CD4-positive, alpha-beta T cell treated with Interleukin-17A for 1 hour (primary cell): ENCODE data around the gene SHMT2.
A peak's percentile ranks its signal among the peaks of the same experiment; 100 is the strongest.

Experiments used
- DNase-seq: peaks from one replicate; pipeline ENCODE4 v3.0.0-alpha.2; 2020

Gene SHMT2

GRCh38 chr12:57199191-57199590 is 30.3 kb upstream of the SHMT2 start:
- DNase-seq, result no peak

- DNase-seq, result no peak
These were observed 29.0 kb upstream of the SHMT2 start for GRCh38 chr12:57200497-57200896.

- DNase-seq, result no peak
These were observed 28.3 kb upstream of the SHMT2 start for GRCh38 chr12:57201219-57201618.

- no peak for DNase-seq
These were observed 27.9 kb upstream of the SHMT2 start for GRCh38 chr12:57201631-57202030.

- no peak for DNase-seq
These were observed 27.2 kb upstream of the SHMT2 start for GRCh38 chr12:57202321-57202720.

GRCh38 chr12:57203201-57203600 is 26.3 kb upstream of the SHMT2 start:
- DNase-seq, result no peak

GRCh38 chr12:57203791-57204190 is 25.7 kb upstream of the SHMT2 start:
- no peak for DNase-seq

- DNase-seq, result no peak
These were observed 25.1 kb upstream of the SHMT2 start for GRCh38 chr12:57204454-57204853.

- no peak for DNase-seq
These were observed 24.3 kb upstream of the SHMT2 start for GRCh38 chr12:57205186-57205585.

- no peak for DNase-seq
These were observed 23.6 kb upstream of the SHMT2 start for GRCh38 chr12:57205931-57206330.

GRCh38 chr12:57207731-57208630 is 21.5 kb upstream of the SHMT2 start:
- DNase-seq, result no peak

GRCh38 chr12:57208631-57209282 is 20.8 kb upstream of the SHMT2 start:
- DNase-seq, result no peak

GRCh38 chr12:57209916-57210315 is 19.6 kb upstream of the SHMT2 start:
- no peak for DNase-seq

GRCh38 chr12:57210461-57210860 is 19.1 kb upstream of the SHMT2 start:
- DNase-seq, result no peak

GRCh38 chr12:57210926-57211692 is 18.4 kb upstream of the SHMT2 start:
- DNase-seq, result no peak

GRCh38 chr12:57211791-57212700 is 17.5 kb upstream of the SHMT2 start:
- DNase-seq, result no peak

GRCh38 chr12:57212701-57213057 is 16.8 kb upstream of the SHMT2 start:
- DNase-seq, result no peak

- DNase-seq, result peak; percentile 89
These were observed 16.3 kb upstream of the SHMT2 start for GRCh38 chr12:57213058-57213715.

GRCh38 chr12:57213763-57214397 is 15.6 kb upstream of the SHMT2 start:
- no peak for DNase-seq

GRCh38 chr12:57214398-57214781 is 15.1 kb upstream of the SHMT2 start:
- peak; percentile 75 for DNase-seq

- DNase-seq, result no peak
These were observed 14.4 kb upstream of the SHMT2 start for GRCh38 chr12:57215065-57215464.

GRCh38 chr12:57215668-57216013 is 13.9 kb upstream of the SHMT2 start:
- peak; percentile 62 for DNase-seq
